T1000 (cell line): Measurements from ENCODE around the gene SPRY2.

Experiments used
- DNase-seq: peaks from one replicate; lab custom pipeline; 2025; ENCODE audit warnings: mixed read lengths; lab: John Stamatoyannopoulos, UW

SPRY2 gene

DNA sequence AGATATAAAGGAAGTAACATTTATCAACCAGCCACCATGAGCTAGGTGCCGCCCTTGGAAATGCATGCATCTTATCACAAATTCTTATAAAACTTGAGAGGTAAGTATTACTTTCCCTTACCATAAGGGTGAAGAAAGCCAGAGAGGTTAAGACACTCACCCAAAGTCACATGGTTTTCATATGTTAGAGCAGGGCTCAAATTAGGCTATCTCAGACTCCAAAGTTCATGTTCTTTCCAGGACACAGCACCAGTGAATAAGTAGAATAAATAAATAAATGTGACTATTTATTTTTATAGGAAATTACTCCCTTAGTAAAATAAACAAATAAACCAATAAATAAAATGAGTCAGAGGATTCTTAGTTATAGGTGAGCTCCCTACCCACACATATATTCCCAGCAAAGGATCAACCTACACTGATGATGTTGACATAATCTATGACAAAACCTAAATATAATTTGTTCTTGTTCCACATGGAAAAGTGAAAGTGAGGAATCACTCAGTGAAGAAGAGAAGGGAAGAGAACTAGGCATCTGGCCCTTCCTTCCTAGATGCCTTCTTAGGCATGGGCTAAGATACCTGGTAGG, 27.2 kb downstream of the SPRY2 start:
- DNase-seq = no peak

DNA sequence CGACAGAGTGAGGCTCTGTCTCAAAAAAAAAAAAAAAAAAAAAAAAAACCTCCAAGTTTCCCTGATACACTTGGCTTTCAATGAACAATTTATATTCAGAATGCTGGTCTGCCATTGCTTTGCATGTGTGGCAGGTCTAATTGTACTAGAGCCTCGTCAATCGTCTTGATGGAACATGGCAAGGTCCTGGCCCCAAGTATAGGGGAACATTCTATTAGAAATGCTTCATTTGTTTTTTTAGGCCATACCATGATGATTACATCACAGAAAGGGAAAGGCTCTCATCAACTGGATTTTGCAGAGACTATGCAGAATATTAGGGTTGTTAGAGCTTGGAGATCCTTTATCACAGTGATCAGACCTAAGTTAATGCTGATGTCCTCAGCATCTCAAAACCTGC, 28.0 kb downstream of the SPRY2 start:
- DNase-seq = no peak

DNA sequence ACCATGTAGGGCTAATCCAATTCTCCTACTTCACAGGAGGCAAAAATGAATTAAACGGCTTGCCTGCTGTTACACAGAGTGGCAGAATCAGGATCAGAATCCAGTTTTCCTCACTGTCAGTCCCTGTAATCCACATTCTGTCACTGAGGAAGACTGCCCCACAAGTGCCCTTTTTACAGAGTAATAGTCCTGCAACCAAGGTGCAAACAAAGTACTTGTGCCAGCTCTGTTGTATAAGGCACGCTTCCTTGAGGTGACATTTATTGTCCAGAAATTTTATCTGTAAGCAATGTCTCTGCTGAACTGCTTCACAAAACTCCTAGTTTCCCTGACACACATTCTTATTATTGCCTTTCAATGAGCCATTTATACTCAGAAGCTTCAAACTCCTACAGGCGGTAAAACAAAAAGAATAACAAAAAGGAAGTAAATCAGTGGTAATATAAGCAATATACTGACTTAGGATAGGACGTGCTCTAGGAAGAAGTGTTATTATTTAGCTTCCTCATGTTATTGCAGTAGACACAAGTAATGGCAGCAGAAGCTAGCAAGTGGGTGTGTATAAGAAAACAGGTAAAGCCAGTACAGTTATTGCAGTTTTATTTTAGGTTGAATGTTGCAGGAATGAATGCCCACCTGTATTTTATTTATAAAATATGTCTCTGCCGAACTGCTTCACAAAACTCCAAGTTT, 28.8 kb downstream of the SPRY2 start:
- DNase-seq = no peak

DNA sequence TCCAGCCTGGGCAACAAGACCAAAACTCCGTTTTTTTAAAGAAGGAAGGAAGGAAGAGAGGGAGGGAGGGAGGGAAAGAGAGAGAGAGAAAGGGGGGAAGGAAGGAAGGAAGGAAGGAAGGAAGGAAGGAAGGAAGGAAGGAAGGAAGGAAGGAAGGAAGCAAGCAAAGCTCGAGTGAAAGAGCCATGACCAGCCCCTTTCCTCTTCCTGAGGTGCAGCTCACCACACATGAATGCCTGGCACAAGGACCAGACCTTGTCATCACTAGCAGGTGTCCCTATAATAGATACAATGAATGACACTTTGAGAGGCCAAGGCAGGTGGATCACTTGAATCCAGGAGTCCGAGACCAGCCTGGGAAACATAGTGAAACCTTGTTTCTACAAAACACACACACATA, 31.0 kb downstream of the SPRY2 start:
- no peak for DNase-seq

DNA sequence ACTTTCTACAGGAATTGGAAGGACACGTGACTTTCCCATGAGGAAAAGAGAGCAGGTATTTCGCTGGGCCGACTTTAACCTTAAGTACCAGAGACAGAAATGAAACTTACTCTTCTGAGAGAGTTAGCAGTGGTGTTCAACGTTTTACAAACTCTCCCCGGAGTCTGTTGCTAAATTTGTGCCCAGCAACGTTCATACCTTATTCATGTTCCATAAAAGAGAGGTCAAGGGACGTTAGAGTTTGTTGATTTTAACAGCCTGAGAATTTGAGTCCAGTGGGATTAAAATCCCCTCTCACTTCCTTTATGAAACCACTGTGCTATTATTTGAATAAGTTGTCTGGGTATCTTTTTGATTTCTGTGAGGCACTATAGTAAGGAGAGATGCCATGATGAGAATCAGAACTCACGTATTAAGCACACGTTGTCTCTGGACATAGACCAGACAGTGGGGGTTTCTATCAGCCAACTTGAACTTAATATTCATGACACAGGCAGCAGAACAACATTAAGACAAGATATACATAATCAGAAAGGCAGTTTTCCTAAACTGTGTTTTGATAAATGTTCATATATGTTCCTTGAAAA, 33.4 kb downstream of the SPRY2 start:
- no peak for DNase-seq

DNA sequence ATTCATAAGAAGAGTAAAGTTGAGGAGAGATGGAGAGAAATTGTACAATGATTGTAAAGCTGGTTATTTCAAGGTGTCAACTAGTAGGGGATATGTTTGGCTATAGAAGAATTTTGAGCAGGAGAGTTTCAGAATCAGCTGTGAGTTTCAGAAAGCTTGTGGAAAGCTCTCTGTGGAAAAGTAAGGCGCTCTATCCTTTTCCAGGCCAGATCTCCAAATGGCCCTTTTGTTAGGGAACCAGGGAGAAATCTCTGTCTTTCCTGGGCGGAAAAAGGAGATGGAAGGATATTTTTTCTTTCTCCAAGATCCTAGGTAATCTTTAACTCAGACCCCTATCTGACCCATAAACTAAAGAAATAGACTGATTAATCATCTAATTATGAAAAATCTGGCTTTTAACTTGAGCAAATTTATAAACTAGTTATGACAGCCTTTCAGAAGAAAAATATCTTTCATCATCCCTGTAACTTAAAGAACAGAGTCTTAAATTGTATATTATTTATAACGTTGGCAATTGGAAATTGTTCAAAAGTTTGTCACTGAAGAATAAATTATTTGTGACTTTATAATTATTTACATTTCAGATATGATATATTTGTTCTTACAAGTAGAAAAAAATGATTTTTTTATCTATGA, 34.5 kb downstream of the SPRY2 start:
- no peak for DNase-seq

DNA sequence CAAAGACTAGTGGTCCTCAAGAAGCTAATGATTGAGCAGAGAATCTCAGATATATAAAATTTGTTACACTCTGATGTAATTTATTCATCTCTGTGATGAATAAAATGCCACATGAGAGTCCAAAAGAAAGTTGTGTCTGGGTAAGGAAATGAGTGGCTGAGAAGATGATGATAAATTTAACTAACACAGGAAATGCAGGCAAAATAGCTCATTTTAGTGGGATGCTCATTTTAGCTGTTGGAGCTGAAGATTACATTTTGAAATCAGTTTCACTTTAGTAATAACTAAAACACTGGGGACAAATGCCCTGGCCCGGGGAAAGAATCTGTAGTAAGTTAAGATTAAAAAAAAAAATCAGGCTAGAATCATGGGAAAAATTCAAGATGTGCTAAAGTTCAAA, 35.2 kb downstream of the SPRY2 start:
- DNase-seq = no peak

DNA sequence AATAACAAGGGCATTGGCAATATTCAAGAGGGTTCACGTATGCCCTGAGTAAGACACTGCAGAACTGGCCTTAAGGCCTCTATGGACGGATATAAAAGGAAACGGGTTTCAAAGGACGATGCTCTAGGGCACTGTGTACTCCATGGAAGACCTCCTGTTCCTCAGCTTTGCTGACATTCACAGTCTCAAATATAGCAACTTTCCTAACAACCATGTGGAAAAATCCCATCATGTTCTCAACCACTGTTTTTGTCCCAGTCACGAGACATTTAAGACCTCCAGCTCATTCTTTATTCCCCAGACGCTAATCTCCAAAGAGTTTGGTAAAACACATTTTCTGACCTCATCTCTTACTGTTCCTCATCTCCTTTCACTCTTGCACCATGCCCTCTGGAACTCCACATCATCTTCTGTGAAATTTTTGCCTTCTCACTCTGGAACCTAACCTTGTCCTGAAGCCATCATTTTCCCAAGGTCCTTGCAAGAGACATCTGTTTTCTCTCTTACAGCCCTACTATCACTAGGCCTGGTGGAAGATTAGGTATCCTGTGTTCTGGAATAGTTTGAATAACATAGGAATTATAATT, 37.6 kb downstream of the SPRY2 start:
- no peak for DNase-seq

DNA sequence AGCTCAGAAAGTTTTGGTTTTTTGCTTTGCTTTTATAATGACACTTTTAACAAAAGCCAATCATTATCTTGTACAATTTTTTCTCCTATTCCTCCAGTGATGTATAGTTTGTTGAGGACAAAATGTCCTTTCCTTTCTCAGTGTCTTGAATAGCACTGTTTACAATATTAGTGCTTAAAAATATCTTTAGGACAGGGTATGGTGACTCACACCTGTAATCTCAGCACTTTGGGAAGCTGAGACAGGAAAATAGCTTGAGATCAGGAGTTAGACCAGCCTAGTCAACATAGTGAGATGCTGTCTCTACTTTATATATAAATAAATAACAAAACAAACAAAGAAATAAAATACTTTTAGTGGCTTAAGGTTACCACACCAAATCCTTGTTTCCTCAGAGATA, 41.9 kb downstream of the SPRY2 start:
- DNase-seq = no peak

DNA sequence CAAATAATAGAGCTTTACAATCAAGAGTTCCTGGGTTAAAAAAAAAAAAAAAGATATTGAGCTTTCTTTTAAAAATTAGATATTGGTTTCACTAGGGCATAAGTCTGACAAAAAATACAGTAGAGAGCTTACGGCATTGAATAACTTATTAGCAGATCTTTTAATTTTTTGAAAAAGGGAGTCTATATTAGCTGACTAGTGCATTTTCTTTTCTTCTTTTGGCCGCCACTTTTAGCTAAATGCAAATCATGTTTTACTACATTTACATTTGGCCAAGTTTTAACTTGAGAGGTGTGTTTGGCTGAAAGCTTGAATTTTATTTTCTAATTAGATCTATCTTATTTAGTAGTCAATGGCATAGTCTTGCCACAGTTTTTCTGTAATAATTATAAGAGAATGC, 43.4 kb downstream of the SPRY2 start:
- DNase-seq = no peak

DNA sequence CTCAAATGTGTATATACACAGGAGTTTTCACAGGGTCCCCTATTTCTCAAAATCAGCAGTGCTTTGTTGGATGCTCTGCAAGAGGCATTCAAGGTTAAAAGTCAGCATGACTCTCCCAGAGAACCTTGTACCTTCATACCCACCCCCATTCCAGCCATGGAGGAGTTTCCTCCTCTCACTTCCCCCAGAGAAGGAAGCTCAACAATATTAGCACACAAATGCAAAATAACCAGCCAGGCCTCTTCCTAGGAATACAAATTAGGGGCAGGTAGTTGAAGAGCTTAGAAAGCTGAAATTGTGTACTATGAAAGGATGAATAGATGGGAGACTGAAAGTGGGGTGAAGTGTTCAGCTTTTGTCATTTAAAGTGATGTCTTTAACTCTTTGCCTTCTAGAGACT, 43.8 kb downstream of the SPRY2 start:
- no peak for DNase-seq

DNA sequence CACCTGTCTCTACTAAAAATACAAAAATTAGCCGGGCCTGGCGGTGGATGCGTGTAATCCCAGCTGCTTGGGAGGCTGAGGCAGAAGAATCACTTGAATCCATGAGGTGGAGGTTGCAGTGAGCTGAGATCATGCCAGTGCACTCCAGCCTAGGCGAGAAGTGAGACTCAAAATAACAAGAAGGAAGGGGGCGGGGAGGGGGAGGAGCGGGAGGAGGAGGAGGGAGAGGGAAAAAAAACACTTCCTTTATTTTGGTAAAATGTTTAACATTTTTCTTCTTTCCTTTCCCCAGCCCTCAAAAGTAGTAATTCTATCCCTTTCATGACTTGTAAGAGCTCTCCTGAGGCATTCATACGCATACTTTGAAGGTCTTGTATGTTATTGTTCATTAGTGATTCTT, 44.3 kb downstream of the SPRY2 start:
- DNase-seq = no peak

DNA sequence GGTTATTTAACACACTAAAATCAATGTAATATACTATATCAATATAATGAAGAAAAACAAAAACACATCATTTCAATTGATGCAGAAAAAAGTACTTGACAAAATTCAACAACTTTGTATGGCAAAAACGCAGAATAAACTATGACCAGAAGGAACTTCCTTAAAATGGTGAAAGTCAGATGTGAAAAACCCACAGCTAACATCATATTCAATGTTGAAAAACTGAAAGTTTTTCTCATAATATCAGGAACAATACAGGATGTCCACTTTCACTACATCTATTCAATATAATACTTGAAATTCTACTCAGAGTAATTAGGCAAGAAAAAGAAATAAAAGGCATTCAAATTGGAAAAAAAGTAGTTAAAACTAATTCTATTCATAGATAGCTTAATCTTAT, 50.3 kb downstream of the SPRY2 start:
- no peak for DNase-seq
